ENCODE data around the gene EMSY. TPM values are rescaled to one million over a fixed set of nuclear protein-coding genes. Genes with fewer than 3 reads are reported as not detected.

Gene EMSY
- total RNA-seq, 1 donor from 2014 or later, result 47.5 TPM

- no peak for TF ChIP-seq CTCF (IDR thresholded peaks at IDR 0.05; ENCODE audit: unreplicated experiment)
- Mint-ChIP-seq H3K4me3 (no peak overlapping the region), H3K36me3 (peaks cover 17% of the 10 kb centered on the region), H3K27me3 (ENCODE audit: low read depth) (no peaks in the 10 kb centered on the region), H3K9me3 (no peaks in the 10 kb centered on the region), H3K4me1 (peaks cover 43% of the 10 kb centered on the region), H3K27ac (peak overlapping the region; percentile 97)
- DNase-seq (ENCODE audit: low spot score in 2 of 2, unreplicated experiment in 2 of 2), result no peak
These were observed 11.8 kb downstream of the EMSY start for GRCh38 chr11:76456571-76456970.

GRCh38 chr11:76459299-76459698, 14.5 kb downstream of the EMSY start:
- peaks cover 35% of the 10 kb centered on the region for H3K4me1 Mint-ChIP-seq
- H3K27me3 Mint-ChIP-seq (ENCODE audit: low read depth), result no peaks in the 10 kb centered on the region
- H3K9me3 Mint-ChIP-seq, result no peaks in the 10 kb centered on the region
- no peak overlapping the region for H3K27ac Mint-ChIP-seq
- peaks cover 22% of the 10 kb centered on the region for H3K36me3 Mint-ChIP-seq
- peak; percentile 75 for TF ChIP-seq CTCF (IDR thresholded peaks at IDR 0.05; ENCODE audit: unreplicated experiment)
- DNase-seq (ENCODE audit: low spot score in 2 of 2, unreplicated experiment in 2 of 2), result no peak
- no peak overlapping the region for H3K4me3 Mint-ChIP-seq

- no peaks in the 10 kb centered on the region for H3K27me3 Mint-ChIP-seq (ENCODE audit: low read depth)
- no peak for TF ChIP-seq CTCF (IDR thresholded peaks at IDR 0.05; ENCODE audit: unreplicated experiment)
- H3K36me3 Mint-ChIP-seq, result peaks cover 27% of the 10 kb centered on the region
- H3K4me3 Mint-ChIP-seq, result no peak overlapping the region
- peaks cover 30% of the 10 kb centered on the region for H3K4me1 Mint-ChIP-seq
- no peak for DNase-seq (ENCODE audit: low spot score in 2 of 2, unreplicated experiment in 2 of 2)
- peak overlapping the region; percentile 72 for H3K27ac Mint-ChIP-seq
- no peaks in the 10 kb centered on the region for H3K9me3 Mint-ChIP-seq
These were observed 15.0 kb downstream of the EMSY start for GRCh38 chr11:76459846-76460245.

- Mint-ChIP-seq H3K4me1 (peaks cover 5% of the 10 kb centered on the region), H3K9me3 (no peaks in the 10 kb centered on the region), H3K36me3 (peaks cover 35% of the 10 kb centered on the region), H3K27ac (no peak overlapping the region), H3K4me3 (no peak overlapping the region), H3K27me3 (ENCODE audit: low read depth) (no peaks in the 10 kb centered on the region)
- no peak for DNase-seq (ENCODE audit: low spot score in 2 of 2, unreplicated experiment in 2 of 2)
- TF ChIP-seq CTCF (IDR thresholded peaks at IDR 0.05; ENCODE audit: unreplicated experiment), result no peak
These were observed 17.5 kb downstream of the EMSY start for GRCh38 chr11:76462317-76462716.

- no peak overlapping the region for H3K27ac Mint-ChIP-seq
- no peak overlapping the region for H3K4me3 Mint-ChIP-seq
- peaks cover 5% of the 10 kb centered on the region for H3K4me1 Mint-ChIP-seq
- H3K36me3 Mint-ChIP-seq, result peaks cover 29% of the 10 kb centered on the region
- no peak for TF ChIP-seq CTCF (IDR thresholded peaks at IDR 0.05; ENCODE audit: unreplicated experiment)
- no peak for DNase-seq (ENCODE audit: low spot score in 2 of 2, unreplicated experiment in 2 of 2)
- no peaks in the 10 kb centered on the region for H3K27me3 Mint-ChIP-seq (ENCODE audit: low read depth)
- H3K9me3 Mint-ChIP-seq, result no peaks in the 10 kb centered on the region
These were observed 20.9 kb downstream of the EMSY start for GRCh38 chr11:76465701-76466100.

- no peak overlapping the region for H3K27ac Mint-ChIP-seq
- H3K36me3 Mint-ChIP-seq, result peaks cover 29% of the 10 kb centered on the region
- peaks cover 5% of the 10 kb centered on the region for H3K4me1 Mint-ChIP-seq
- H3K9me3 Mint-ChIP-seq, result no peaks in the 10 kb centered on the region
- H3K27me3 Mint-ChIP-seq (ENCODE audit: low read depth), result no peaks in the 10 kb centered on the region
- H3K4me3 Mint-ChIP-seq, result no peak overlapping the region
- no peak for TF ChIP-seq CTCF (IDR thresholded peaks at IDR 0.05; ENCODE audit: unreplicated experiment)
- DNase-seq (ENCODE audit: low spot score in 2 of 2, unreplicated experiment in 2 of 2), result no peak
These were observed 21.8 kb downstream of the EMSY start for GRCh38 chr11:76466666-76467065.
